Stomach (tissue), 4 donors: Measurements from ENCODE around the gene USP9X.

ENCODE experiments used
- CTCF ChIP-seq, 7 experiments: fragments of 450-650 bp in 4 of 7; fragments of 200-600 bp in 3 of 7; sonication (generic) in 3 of 7; IDR thresholded peaks; one replicate each; pipeline ENCODE4 v1.5.1; 2016 to 2019; ENCODE audit warnings: antibody characterized with exemption in 7 of 7, control low read depth in 2 of 7, mild to moderate bottlenecking in 1 of 7
- EP300 ChIP-seq: sonication (generic); formaldehyde crosslinking; IDR thresholded peaks from one replicate; pipeline ENCODE4 v1.6.1; 2017; ENCODE audit warnings: antibody characterized with exemption
- POLR2A ChIP-seq, 4 donors: fragments of 450-650 bp; IDR thresholded peaks; one replicate each; pipeline ENCODE4 v1.6.1; 2016; ENCODE audit warnings: antibody characterized with exemption in 4 of 4, control low read depth in 2 of 4, mild to moderate bottlenecking in 1 of 4, moderate library complexity in 1 of 4
- POLR2AphosphoS5 ChIP-seq, 3 donors: sonication (generic); formaldehyde crosslinking; IDR thresholded peaks; one replicate each; pipeline ENCODE4 v1.6.1; 2016; ENCODE audit warnings: antibody characterized with exemption in 3 of 3

GRCh38 chrX:41066969-41067368 lies 18.3 kb upstream of the USP9X start:
- no peak for TF ChIP-seq EP300
- TF ChIP-seq CTCF (IDR thresholded peaks at IDR 0.05): no peak
- no peak for TF ChIP-seq POLR2A (IDR thresholded peaks at IDR 0.05)
- TF ChIP-seq POLR2AphosphoS5 (IDR thresholded peaks at IDR 0.05): no peak
